ENCODE results near the gene NCOA7. TPM values are rescaled to one million over a fixed set of nuclear protein-coding genes. Genes with fewer than 3 reads are reported as not detected.
"Not testable (repeated sequence)": the region's sequence is repeated elsewhere in the genome, so short reads cannot be mapped to it uniquely, and the experiment has no call there.

The NCOA7 gene
- total and polyA plus RNA-seq, 5 donors, result 5.9 to 18.6 (median 16.9) TPM

GRCh38 chr6:125961117-125961516, 170.4 kb downstream of the NCOA7 start:
- H3K4me1 ChIP-seq (ENCODE audit: control insufficient read depth, insufficient read depth, low read length), result peaks cover 2% of the 10 kb centered on the region
- no peak overlapping the region for H3K4me3 ChIP-seq (ENCODE audit: low read length)
- no peak overlapping the region for H3K27ac ChIP-seq (ENCODE audit: low read length)
- no peaks in the 10 kb centered on the region for H3K27me3 ChIP-seq (ENCODE audit: control insufficient read depth, insufficient read depth)
- DNase-seq, result no peak
- WGBS, result 88% methylated on average over 3 of the region's 3 CpGs
- intact Hi-C loops (cut with DNase I), result loop anchor here in 1 of 4 donors (10.0 kb wide), 1 partner anchor 656 kb away; the partner anchor contains the start of gene HDDC2
- no peaks in the 10 kb centered on the region for H3K9me3 ChIP-seq (ENCODE audit: control insufficient read depth, low read length)
- no peak for ATAC-seq

GRCh38 chr6:125962900-125963497, 172.2 kb downstream of the NCOA7 start:
- H3K4me1 ChIP-seq (ENCODE audit: control insufficient read depth, insufficient read depth, low read length), result peaks cover 2% of the 10 kb centered on the region
- no peak overlapping the region for H3K27ac ChIP-seq (ENCODE audit: low read length)
- 74% methylated on average over 8 of the region's 8 CpGs for WGBS
- H3K27me3 ChIP-seq (ENCODE audit: control insufficient read depth, insufficient read depth), result no peaks in the 10 kb centered on the region
- H3K4me3 ChIP-seq (ENCODE audit: low read length), result no peak overlapping the region
- no peaks in the 10 kb centered on the region for H3K9me3 ChIP-seq (ENCODE audit: control insufficient read depth, low read length)
- intact Hi-C loops (cut with DNase I), result loop anchor here in 1 of 4 donors (10.0 kb wide), 1 partner anchor 658 kb away; the partner anchor contains the start of gene HDDC2
- DNase-seq (no peak), ATAC-seq (no peak)

GRCh38 chr6:125963817-125964216, 173.1 kb downstream of the NCOA7 start:
- no peak for DNase-seq
- no peak for ATAC-seq
- H3K9me3 ChIP-seq (ENCODE audit: control insufficient read depth, low read length), result no peaks in the 10 kb centered on the region
- WGBS, result 78% methylated on average over 2 of the region's 2 CpGs
- H3K4me3 ChIP-seq (ENCODE audit: low read length), result no peak overlapping the region
- intact Hi-C loops (cut with DNase I), result loop anchor here in 1 of 4 donors (10.0 kb wide), 1 partner anchor 659 kb away; the partner anchor contains the start of gene HDDC2
- peaks cover 2% of the 10 kb centered on the region for H3K4me1 ChIP-seq (ENCODE audit: control insufficient read depth, insufficient read depth, low read length)
- H3K27me3 ChIP-seq (ENCODE audit: control insufficient read depth, insufficient read depth), result no peaks in the 10 kb centered on the region
- H3K27ac ChIP-seq (ENCODE audit: low read length), result no peak overlapping the region

GRCh38 chr6:125966569-125966968, 175.8 kb downstream of the NCOA7 start:
- ATAC-seq (no peak), DNase-seq (no peak)
- no peaks in the 10 kb centered on the region for H3K9me3 ChIP-seq (ENCODE audit: control insufficient read depth, low read length)
- intact Hi-C loops (cut with DNase I), result loop anchor here in 1 of 4 donors (10.0 kb wide), 1 partner anchor 662 kb away; the partner anchor contains the start of gene HDDC2
- WGBS, result 94% methylated on average over 1 of the region's 1 CpG
- H3K4me3 ChIP-seq (ENCODE audit: low read length), result no peak overlapping the region
- H3K27ac ChIP-seq (ENCODE audit: low read length), result no peak overlapping the region
- H3K27me3 ChIP-seq (ENCODE audit: control insufficient read depth, insufficient read depth), result no peaks in the 10 kb centered on the region
- no peaks in the 10 kb centered on the region for H3K4me1 ChIP-seq (ENCODE audit: control insufficient read depth, insufficient read depth, low read length)

GRCh38 chr6:125968493-125968892, 177.7 kb downstream of the NCOA7 start:
- no peak overlapping the region for H3K4me3 ChIP-seq (ENCODE audit: low read length)
- H3K27ac ChIP-seq (ENCODE audit: low read length), result no peak overlapping the region
- H3K27me3 ChIP-seq (ENCODE audit: control insufficient read depth, insufficient read depth), result no peaks in the 10 kb centered on the region
- H3K4me1 ChIP-seq (ENCODE audit: control insufficient read depth, insufficient read depth, low read length), result no peaks in the 10 kb centered on the region
- ATAC-seq, result no peak
- intact Hi-C loops (cut with DNase I), result loop anchor here in 1 of 4 donors (10.0 kb wide), 1 partner anchor 664 kb away; the partner anchor contains the start of gene HDDC2
- no peak for DNase-seq
- 77% methylated on average over 2 of the region's 2 CpGs for WGBS
- no peaks in the 10 kb centered on the region for H3K9me3 ChIP-seq (ENCODE audit: control insufficient read depth, low read length)

GRCh38 chr6:125970760-125971159, 180.0 kb downstream of the NCOA7 start:
- intact Hi-C loops (cut with DNase I), result loop anchor here in 3 of 4 donors (5.0 to 10.0 kb wide), 4 partner anchors 96 to 666 kb away; partner anchors contain the start of gene HDDC2 (in 1 of the 3)
- DNase-seq (no peak), ATAC-seq (no peak)
- WGBS, result 72% methylated on average over 2 of the region's 2 CpGs
- Histone ChIP-seq H3K4me3 (ENCODE audit: low read length) (no peak overlapping the region), H3K27ac (ENCODE audit: low read length) (no peak overlapping the region), H3K4me1 (ENCODE audit: control insufficient read depth, insufficient read depth, low read length) (no peaks in the 10 kb centered on the region), H3K9me3 (ENCODE audit: control insufficient read depth, low read length) (no peaks in the 10 kb centered on the region), H3K27me3 (ENCODE audit: control insufficient read depth, insufficient read depth) (no peaks in the 10 kb centered on the region)

GRCh38 chr6:125972478-125972877, 181.7 kb downstream of the NCOA7 start:
- not testable (repeated sequence) for H3K9me3 ChIP-seq (ENCODE audit: control insufficient read depth, low read length); DNase-seq; H3K27ac ChIP-seq (ENCODE audit: low read length); H3K4me1 ChIP-seq (ENCODE audit: control insufficient read depth, insufficient read depth, low read length); H3K27me3 ChIP-seq (ENCODE audit: control insufficient read depth, insufficient read depth); H3K4me3 ChIP-seq (ENCODE audit: low read length); ATAC-seq
- intact Hi-C loops (cut with DNase I), result loop anchor here in 3 of 4 donors (5.0 to 10.0 kb wide), 4 partner anchors 98 to 668 kb away; partner anchors contain the start of gene HDDC2 (in 1 of the 3)
- 97% methylated on average over 1 of the region's 1 CpG for WGBS

- no peak overlapping the region for H3K27ac ChIP-seq (ENCODE audit: low read length)
- no peaks in the 10 kb centered on the region for H3K27me3 ChIP-seq (ENCODE audit: control insufficient read depth, insufficient read depth)
- no peaks in the 10 kb centered on the region for H3K4me1 ChIP-seq (ENCODE audit: control insufficient read depth, insufficient read depth, low read length)
- no peak overlapping the region for H3K4me3 ChIP-seq (ENCODE audit: low read length)
- intact Hi-C loops (cut with DNase I), result loop anchor here in 3 of 4 donors (5.0 to 10.0 kb wide), 4 partner anchors 100 to 670 kb away; partner anchors contain the start of gene HDDC2 (in 1 of the 3)
- peak; percentile 47 to 61 for ATAC-seq
- WGBS, result 31% methylated on average over 5 of the region's 5 CpGs
- no peak for DNase-seq
- H3K9me3 ChIP-seq (ENCODE audit: control insufficient read depth, low read length), result no peaks in the 10 kb centered on the region
Observed at GRCh38 chr6:125974214-125974866, 183.6 kb downstream of the NCOA7 start.

- Histone ChIP-seq H3K27ac (ENCODE audit: low read length) (no peak overlapping the region), H3K4me1 (ENCODE audit: control insufficient read depth, insufficient read depth, low read length) (no peaks in the 10 kb centered on the region), H3K4me3 (ENCODE audit: low read length) (no peak overlapping the region), H3K27me3 (ENCODE audit: control insufficient read depth, insufficient read depth) (no peaks in the 10 kb centered on the region), H3K9me3 (ENCODE audit: control insufficient read depth, low read length) (no peaks in the 10 kb centered on the region)
- WGBS, result 90% methylated on average over 3 of the region's 3 CpGs
- DNase-seq, result no peak
- ATAC-seq, result no peak
- intact Hi-C loops (cut with DNase I), result loop anchor here in 2 of 4 donors (10.0 kb wide), 2 partner anchors 104 to 674 kb away; partner anchors contain the start of gene HDDC2 (in 1 of the 2)
Observed at GRCh38 chr6:125979101-125979500, 188.3 kb downstream of the NCOA7 start.
